Stimulated activated CD8-positive, alpha-beta memory T cell treated with anti-CD3 and anti-CD28 coated beads, Interleukin-7, amount 100 ng/mL, for 24 hours (primary cell): ENCODE measurements around the gene CUL2.
"Not testable (repeated sequence)": the region's sequence is repeated elsewhere in the genome, so short reads cannot be mapped to it uniquely, and the experiment has no call there.

Source experiments
- DNase-seq: peaks from one replicate; pipeline ENCODE4 v3.0.0-alpha.2; 2020; ENCODE audit warnings: low read depth

The CUL2 gene

DNA sequence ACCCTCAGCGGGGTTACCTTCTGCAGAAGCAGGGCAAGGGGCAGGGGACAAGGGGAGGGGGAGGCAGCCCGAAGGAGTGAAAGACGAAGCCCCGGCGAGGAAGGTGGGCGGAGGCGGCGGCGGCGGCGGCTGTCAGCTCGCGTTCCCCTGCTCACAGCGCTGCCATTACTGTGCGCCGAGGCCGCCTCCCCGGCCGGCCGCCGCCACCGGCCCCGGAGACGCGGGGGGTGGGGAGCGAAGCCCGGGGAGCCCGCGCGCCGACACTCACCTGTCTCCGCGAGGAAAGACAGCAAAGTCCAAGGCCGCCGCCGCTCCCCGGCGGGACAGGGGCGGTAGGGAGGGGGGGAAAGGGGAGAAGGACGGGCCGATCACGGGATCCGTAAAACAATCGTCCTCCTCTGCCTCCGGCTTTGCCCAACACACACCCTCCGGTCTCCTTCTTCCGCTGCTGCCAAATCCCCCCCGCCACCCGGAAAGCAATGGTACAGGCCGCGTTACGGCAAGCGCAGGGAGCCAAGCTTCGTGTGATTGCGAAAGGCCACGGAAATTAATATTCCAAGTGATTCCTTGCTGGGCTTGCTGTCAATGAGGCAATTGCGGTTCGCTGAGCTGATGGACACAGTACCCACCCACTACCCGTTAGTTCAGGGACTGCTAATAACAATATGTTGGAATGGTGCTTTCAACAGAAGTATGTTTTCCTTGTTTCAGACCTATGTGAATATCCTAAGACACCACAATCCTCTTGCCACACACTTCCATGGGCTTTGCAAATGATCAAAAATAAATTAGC, at the start of gene CUL2:
Gene CUL2 (minus strand): TSS at position 180 of the 793 bp plus-strand sequence. CDS start 19,024 bp downstream, outside the sequence.
- peak; percentile 83 for DNase-seq

DNA sequence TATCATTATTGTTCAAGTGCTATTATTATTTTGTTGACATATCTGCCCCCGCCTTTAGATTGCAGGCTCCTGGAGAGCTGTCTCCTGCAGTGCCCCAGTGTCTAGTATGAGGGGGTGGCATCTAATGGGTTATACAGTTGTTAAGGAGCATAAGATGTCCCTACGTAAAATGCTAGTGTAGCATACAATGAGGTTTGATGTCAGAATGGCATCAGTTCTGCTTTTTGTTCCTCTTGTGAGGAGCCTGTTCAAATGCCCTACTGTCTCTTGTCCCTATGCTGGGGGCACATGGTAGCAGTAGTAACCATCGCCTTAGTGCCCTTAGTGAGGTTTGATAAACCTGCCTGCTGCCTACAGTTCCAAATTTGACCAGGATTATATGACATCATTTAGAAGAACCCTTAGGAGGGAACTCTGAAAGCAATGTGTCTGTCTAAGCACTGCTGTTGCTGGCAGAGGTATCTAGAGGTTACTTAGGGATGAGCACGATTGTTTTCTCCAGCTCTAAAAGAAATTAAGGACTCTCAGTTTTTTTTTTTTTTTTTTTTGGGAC, 46.2 kb upstream of the CUL2 start:
- DNase-seq: no peak

DNA sequence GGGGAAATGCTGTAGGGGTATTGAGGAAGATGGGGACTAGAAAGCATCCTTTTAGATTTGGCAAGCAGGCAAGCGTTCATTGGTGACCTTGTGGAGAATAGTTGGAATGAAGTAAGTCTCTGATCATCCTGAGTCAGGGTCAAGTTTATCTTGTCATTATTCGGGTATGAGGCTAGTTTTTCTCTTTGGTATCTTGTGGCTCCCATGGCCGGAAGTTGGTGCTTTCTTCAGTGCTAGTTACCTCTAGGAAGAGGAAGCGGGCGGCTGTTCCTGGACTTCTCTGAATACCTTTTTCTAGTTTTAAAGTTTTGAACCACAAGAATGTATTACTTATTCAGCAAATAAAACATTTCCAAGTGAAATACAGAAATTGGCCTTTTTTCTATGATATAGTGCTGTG, 45.7 kb upstream of the CUL2 start:
- no peak for DNase-seq

DNA sequence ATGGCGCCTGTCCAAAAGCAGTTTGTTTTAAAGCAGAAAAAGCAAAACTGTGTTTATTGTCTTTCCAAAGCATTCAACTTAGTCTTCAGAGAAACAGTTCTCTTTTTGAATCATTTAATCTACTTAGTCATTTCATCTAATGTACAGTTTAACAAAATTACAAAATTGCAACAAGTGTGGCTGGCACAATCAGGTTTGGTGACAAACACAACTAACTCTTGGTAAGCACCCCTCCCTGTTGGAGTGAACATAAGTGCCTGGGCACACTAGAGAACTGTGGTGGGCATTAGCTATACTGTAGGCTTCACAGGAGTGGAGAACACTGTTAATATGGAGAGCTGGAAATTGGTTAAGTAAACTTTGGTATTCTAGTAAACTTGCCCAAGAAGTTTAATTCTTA, 43.4 kb upstream of the CUL2 start:
- DNase-seq: no peak

DNA sequence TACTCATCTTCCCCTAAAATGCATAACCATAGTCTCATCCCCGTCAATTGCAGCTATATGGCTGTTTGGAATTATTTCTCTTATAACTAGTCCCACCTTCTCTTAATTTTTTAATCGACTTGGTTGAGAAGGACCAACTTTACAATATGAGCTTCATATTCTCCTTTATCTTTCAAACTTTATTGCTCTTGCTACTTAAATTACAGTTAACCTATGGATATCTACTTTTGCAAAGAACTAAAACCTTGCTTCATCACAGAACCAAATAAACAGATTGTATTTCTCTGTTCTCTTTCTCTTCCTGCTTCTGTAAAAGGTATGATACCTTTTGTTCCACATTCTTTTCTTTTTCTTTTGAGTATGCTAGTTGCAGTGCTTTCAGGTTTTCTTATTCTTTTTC, 42.6 kb upstream of the CUL2 start:
- no peak for DNase-seq

DNA sequence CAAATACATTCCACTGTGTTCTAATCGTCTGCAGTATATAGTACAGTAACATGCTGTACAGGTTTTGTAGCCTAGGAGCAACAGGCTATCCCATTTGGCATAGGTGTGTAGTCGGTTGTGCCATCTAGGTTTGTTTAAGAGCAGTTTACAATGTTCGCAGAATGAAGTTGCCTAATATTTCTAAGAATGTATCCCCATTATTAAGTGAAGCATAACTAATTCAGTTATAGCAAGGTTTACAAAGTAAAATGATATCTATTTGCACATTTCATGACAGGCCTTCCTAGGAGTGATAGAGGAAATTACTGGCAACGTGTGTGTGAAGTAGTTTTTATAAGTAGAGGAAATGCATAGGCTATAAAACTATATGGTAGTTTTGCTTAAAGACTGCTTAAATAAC, 40.5 kb upstream of the CUL2 start:
- DNase-seq: no peak

DNA sequence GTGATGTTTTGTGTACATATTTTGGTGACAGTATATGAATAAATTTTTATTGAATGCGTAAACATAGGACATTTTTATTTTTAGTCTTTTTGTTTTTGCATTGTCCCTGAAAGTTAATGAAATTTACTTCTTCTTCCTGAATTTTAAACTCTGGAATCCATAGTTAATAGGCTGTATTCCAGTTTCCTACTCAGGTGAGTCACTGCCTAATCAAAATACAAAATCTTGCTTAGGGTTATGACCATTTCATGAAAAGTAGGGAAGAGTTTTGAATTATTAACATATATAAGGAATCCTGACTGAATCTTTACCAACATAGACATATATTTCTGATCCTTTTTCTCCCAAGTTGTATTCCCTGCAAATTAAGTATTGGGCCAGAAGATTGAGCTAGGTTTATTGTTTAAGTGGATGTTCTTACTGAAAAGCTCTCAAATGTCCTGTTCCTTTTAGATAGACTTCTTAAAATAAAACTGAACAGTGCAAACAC, 39.1 kb upstream of the CUL2 start:
- DNase-seq: no peak

DNA sequence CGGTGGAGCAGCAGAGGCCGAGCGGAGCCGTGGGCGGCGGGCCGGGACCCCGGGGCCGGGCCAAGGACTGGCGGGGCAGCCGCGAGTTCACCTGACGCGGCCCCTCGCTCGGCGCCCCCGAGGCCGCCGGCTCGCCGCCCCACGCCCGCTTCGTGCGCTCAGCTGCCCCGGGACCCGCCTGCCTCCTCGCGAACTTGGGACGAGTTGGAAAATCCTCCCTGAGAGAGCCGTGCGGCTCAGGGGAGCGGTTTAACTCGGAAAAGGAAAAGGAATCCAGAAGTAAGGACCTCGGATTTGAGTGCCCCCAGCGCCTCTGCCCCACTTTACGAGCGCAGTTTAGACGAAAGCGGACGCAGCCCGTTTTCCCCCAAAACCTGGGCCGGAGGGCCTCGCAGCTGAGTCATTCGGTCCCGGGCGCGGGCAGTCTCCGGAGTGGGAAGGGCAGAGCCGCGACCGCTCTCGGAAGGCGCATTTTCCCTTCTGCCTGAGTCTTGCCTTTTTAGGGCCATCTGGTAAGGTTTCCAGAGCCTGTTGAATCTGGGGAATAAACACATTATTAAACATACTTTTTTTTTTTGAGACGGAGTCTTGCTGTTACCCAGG, 37.2 kb upstream of the CUL2 start:
- peak; percentile 32 for DNase-seq

DNA sequence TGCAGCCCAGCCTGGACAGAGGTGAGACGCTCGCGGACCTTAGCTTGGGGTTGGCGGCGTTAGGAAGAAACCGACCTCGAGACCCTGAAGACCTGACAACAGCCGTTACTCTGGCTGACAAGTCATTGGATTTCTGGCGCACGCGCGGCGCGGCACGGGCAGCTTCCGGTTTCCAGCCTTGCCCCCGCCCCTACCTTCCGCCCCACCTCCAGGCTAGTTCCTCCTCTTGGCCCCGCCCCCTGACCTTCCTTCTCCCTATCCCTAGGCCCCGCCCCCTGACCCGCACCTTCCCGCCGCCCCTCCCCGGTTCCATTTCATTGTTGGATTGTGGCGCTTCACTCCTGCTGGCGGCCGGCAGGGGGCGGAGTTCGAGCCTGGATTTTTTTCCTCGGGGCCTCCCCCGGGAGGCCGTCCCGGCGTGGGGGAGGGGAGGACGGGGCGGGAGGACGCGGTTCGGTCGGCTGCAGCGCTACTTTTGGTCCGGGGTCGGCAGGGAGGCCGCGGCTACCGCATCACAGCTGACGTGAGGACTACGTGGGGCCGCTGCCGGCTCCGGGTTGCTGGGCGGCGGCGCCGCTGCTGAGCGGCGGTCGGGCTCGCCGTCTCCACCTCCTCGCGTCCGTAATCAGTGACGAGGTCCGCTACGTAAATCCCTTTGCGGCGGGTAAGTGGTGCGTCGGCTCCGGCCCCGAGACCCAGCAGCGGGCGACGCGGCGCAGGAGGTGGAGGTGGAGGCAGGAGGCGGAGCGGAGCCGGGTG, 36.6 kb upstream of the CUL2 start, which contains the start of gene CREM:
Gene CREM (plus strand): TSS at position 317 of the 759 bp plus-strand sequence. CDS start 10,990 bp downstream, outside the sequence.
- DNase-seq: peak; percentile 100

DNA sequence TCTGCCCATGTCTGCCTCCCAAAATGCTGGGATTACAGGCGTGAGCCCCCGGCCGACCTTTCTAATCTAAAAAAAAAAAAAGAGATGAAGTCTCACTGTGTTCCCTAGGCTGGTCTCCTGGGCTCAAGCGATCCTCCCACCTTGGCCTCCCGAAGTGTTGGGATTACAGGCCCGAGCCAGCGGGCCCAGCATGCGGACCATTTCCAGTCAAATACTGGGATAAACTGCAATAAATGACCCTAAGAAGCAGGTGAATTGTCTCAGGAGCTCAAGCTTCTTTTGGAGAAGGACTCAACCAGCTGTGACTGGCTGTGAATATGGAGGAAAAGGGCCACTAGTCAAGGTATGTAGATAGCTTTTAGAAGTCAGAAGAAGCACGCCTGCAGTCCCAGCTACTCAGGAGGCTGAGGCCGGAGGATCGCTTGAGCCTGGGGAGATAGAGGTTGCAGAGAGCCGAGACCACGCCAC, 36.0 kb upstream of the CUL2 start:
- no peak for DNase-seq

DNA sequence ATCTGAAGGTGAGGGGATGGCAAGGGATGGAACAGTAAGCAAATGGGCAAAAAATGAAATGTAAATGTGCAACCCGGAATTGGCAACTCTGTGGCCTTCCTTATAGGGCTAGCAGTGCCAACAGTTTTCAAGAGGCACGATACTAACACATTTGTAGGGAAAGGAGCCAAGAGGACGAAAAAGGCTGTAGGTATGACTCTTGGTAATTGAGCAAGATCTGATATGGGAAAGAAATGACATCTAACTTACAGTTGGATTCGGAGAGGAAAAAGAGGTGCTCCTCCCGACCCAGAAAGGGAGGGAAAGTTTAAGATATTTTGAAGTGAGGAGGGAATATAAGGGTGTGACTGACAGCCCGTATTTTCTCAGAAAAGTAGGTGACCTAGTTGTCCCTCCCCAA, 34.4 kb upstream of the CUL2 start:
- no peak for DNase-seq

DNA sequence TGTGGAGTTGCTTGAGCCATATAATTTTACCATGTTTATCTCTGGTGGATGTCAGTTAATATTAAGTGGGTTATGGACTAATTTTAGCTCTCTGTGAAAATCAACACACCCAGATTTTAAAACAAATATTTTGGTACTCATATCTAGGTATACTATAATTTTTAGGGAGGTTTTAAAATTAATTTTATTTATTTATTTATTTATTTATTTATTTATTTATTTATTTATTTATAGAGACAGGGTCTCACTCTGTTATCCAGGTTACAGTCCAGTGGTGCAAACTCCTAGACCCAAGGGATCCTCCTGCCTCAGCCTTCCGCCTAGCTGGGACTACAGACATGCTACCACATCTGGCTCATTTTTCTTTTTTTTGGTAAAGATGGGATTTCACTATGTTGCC, 29.2 kb upstream of the CUL2 start:
- DNase-seq: no peak

DNA sequence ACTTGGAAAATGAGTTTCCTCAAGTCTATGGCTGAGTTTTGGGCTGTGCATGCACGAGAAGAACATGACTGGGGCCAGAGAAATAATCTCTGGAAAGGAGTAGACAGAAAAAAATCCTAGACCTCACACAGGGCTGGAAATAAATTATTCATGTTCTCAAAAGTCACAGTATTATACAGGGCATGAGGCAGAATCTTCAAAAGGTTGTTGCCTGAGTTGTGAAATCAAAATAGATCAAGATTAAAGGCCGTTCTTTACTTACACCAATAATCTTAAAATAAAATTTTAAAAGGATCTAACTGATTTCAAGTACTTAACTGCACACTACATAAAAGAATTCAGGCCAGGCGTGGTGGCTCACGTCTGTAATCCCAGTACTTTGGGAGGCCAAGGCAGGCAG, 22.4 kb upstream of the CUL2 start:
- DNase-seq: no peak

DNA sequence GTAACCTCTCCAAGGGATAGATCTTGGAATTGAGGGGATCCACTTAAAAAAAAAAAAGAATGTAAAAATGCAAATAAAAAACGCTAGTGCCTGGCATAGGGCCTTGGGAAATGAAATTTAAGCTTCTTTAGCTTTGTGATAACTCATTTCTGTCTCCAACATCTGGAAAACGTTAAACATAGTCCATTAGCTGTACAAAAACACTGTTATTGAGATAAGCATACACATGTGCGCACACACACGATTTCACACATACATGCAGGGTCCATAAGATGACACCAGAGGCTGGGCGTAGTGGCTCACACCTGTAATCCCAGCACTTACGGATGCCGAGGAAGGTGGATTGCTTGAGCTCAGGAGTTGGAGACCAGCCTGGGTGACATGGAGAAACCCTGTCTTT, 13.7 kb upstream of the CUL2 start:
- DNase-seq: no peak

DNA sequence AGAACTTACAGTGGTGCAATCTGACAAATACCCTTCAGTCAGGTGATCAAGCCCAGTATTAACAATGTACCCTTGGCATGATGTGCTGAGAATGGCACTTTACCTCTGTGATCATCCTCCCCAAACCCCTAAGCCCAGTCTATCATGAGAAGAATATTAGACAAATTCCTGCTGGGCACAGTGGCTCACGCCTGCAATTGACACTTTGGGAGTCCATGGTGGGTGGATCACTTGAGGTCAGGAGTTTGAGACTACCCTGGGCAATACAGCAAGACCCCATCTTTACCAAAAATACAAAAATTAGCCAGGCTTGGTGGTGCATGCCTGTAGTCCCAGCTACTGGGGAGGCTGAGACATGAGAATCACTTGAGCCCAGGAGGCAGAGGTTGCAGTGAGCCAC, 7.4 kb upstream of the CUL2 start:
- DNase-seq: no peak

DNA sequence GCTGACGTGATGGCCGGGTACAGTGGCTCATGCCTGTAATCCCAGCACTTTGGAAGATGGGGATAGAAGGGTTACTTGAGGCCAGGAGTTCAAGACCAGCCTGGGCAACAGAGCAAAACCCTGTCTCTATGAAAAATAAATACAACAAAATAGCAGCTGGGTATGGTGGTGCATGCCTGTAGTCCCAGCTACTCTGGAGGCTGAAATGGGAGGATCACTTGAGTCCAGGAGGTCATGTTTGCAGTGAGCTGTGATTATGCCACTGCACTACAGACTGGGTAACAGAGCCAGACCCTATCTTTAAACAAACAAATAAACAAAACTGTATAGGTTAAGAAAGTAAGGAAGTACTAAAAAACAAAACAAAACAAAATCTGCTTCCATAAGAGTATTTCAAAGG, 6.2 kb upstream of the CUL2 start:
- DNase-seq: no peak

DNA sequence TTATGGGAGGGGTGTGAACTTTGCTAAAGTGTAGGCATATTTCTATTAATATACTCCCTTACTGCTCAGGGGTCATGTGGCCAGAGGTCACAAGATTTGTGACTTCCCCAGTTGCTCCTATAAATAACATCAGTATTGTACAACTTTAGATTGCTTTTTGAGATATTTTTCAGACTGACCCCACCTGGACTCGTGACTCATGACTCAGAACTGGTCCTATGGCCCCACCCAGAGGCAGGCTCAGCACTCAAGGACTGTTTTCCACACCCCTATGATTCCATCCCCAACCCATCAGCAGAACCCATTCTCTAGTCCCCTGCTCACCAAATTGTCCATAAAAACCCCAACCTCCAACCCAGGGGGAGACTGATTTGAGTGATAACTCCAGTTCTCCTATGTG, 2.7 kb upstream of the CUL2 start:
- no peak for DNase-seq

DNA sequence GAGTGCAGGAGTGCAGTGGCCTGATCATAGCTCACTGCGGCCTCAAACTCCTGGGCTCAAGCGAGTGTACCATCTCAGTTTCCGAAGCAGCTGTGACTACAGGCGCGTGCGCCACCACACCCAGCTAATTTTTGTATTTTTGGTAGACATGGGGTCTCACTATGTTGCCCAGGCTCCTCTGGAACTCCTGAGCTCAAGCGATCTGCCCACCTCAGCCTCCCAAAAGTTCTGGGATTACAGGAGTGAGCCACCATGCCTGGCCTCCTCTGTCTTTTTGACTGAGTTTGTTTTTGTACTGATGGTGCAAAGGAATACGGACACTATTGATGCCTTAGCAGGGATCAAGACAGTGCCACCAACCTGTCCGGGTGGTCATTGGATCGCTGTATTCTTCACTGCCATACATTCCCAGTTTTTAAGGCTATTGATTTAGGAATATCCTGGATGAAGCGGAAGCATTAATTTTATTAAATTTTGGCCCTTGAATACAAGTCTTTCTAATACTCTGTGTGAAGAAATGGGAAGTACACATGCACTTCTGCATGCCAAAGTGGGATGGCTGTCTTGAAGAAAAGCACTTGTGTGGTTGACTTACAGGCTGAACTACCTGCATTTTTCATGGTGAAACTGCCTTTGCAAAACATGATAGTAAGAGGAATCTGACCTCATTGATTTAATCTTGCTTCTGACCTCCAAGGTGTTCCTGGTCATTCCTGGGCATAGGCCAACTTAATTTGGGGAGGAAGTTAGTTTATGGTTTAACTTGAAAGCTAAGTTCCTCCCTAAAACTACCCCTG, 2.1 kb upstream of the CUL2 start:
- DNase-seq: no peak

DNA sequence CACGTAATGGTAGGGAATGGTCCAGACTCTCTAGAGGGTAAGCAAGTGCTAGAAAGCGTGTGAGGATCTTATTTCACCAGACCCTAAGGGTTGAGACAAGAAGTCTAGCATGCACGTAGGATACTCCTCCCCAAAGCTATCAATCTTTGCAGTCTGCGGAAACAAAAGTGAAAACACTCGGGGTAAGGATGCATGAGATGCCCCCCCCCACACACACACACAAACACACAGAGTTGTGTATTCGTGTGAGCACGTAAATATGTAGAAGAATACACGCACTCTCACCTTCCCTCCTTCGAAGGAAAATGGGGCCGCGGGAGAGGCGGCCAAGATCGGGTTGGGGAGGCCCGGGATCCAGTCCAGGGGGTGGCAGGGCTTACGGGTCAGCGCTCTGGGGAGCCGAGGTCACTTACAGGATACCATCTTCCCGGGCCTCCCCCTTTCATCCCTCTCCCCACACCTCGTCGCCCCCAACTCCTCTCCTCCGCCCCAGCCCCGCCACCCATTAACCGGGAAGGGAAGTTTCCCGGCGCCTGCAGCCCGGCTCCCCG, 455 bp downstream of the CUL2 start:
- DNase-seq: no peak

DNA sequence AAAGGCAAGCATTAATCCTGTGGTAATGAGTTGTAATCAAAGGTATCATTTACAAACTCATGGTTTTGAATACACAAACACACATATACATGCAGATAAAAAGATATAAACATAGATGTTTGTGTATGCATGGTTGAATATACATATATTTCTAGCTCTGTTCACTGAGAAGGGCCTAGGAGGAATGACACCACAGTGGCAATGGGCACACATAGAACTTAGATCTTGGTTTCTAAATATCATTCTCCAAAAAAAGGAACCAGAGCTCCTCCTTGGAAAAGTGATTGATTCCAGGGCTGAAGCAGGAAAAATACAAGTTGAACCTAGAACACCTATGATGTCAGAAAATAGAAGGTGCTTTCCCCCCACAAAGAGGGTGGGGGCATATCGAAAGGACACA, 6.9 kb downstream of the CUL2 start:
- DNase-seq: no peak

DNA sequence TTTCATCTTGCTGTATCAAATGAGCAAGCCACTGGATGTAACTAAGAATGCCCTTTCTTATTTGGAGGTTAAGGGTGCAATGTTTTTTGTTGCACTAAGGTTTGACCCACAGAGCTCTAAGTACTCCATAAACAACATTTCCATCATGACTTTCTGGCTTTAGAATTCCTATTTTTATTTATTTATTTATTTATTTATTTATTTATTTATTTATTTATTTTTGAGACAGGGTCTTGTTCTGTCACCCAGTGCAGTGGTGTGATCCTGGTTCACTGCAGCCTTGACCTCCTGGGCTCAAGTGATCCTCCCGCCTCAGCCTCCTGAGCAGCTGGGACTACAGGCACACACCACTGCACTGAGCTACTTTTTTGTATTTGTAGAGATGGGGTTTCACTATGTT, 9.9 kb downstream of the CUL2 start:
- not testable (repeated sequence) for DNase-seq
